Suprapubic skin (tissue), 4 donors: ENCODE measurements around the gene RPS28.

ENCODE experiments used
- CTCF ChIP-seq, 2 donors: fragments of 200-600 bp in 1 of 2; fragments of 450-650 bp in 1 of 2; sonication (generic) in 1 of 2; IDR thresholded peaks; one replicate each; pipeline ENCODE4 v1.5.1; 2016 to 2019; ENCODE audit warnings: antibody characterized with exemption in 2 of 2, mild to moderate bottlenecking in 1 of 2, moderate library complexity in 1 of 2
- POLR2A ChIP-seq, 2 donors: fragments of 450-650 bp; IDR thresholded peaks; one replicate each; pipeline ENCODE4 v1.6.1; 2017; ENCODE audit warnings: antibody characterized with exemption in 2 of 2, mild to moderate bottlenecking in 2 of 2, moderate library complexity in 2 of 2
- POLR2AphosphoS5 ChIP-seq, 3 donors: sonication (generic); formaldehyde crosslinking; IDR thresholded peaks; one replicate each; pipeline ENCODE4 v1.6.1; 2017; ENCODE audit warnings: antibody characterized with exemption in 3 of 3

DNA sequence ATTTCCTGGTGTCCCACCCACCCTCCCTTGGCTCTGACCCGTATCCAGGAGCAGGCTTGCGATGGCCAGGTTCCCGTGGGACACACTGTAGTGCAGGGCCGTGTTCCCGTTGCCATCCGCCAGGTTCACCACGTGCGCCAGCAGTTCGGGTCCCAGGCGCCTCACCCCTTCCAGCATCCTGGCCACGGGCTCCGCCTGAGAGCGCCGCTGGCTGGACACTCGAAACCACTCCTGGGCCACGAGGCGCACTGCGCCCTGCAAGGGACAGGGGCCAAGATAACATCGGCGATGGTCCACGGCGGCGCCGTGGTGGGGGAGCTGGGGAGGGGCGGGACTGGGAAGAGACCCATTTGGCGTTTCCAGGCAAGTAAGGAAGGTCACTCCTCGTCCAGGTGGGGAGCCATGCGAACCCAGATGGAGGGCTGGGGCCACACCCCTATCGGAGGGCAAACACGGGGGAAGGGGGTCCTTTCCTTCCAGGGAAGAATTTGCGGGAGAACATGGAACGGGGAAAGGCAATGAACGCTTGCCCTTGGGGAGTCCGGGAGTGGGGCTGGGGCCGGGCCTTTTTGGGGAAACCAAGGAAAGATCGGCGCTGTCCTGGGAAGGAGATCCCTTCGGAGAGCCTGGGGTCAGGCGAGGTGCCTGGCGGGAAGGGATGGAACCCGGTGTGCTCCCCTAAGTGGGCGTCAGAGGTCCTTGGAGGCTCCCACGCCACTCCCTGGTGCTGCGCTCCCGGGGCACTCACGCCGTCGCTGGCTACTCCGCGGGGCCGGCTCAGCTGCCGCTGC, 11.9 kb downstream of the RPS28 start:
- TF ChIP-seq POLR2A (IDR thresholded peaks at IDR 0.05) = no peak
- TF ChIP-seq CTCF (IDR thresholded peaks at IDR 0.05) = no peak
- TF ChIP-seq POLR2AphosphoS5 (IDR thresholded peaks at IDR 0.05) = no peak
